Activated T-helper 2 cell treated with anti-CD3 and anti-CD28 coated beads, Interferon-gamma antibody, Interleukin-2, Interleukin-4, amounts not matched to agents 10 μg/mL and 5 μg/mL and 100 μg/mL, durations not matched to agents 14 hours and 24 hours and 36 hours (primary cell): Measurements from ENCODE around the gene SF3B5. TPM values are rescaled to one million over a fixed set of nuclear protein-coding genes. Genes with fewer than 3 reads are reported as not detected.
A peak's percentile ranks its signal among the peaks of the same experiment; 100 is the strongest.
"Not testable (repeated sequence)": the region's sequence is repeated elsewhere in the genome, so short reads cannot be mapped to it uniquely, and the experiment has no call there.

ENCODE experiments used
- DNase-seq: peaks from one replicate; pipeline ENCODE4 v3.0.0; 2021; ENCODE audit warnings: low spot score
- H3K27ac Mint-ChIP-seq: one replicate; pipeline ENCODE4 v1.8.0; 2021; ENCODE audit warnings: mixed read lengths
- H3K27me3 Mint-ChIP-seq: one replicate; pipeline ENCODE4 v1.8.0; 2021; ENCODE audit warnings: low read depth, mixed read lengths
- H3K36me3 Mint-ChIP-seq: one replicate; pipeline ENCODE4 v1.8.0; 2021; ENCODE audit warnings: low read depth, mixed read lengths
- H3K4me1 Mint-ChIP-seq: one replicate; pipeline ENCODE4 v1.8.0; 2021; ENCODE audit warnings: low read depth, mixed read lengths
- H3K4me3 Mint-ChIP-seq: one replicate; pipeline ENCODE4 v1.8.0; 2021; ENCODE audit warnings: low read depth, mild to moderate bottlenecking, moderate library complexity, mixed read lengths
- H3K9me3 Mint-ChIP-seq: one replicate; pipeline ENCODE4 v1.8.0; 2021; ENCODE audit warnings: mixed read lengths
- intact Hi-C: fragments of 100-400 bp; cut with micrococcal nuclease; formaldehyde crosslinking; loops from one replicate; pipeline ENCODE4 v1.15.1; 2023
- total RNA-seq: library from RNA; stranded (reverse); gene quantifications from 2 replicates; pipeline ENCODE4 v1.2.3, GENCODE V29; 2022

Gene SF3B5
- total RNA-seq, 1 donor from 2014 or later = 207 TPM

DNA sequence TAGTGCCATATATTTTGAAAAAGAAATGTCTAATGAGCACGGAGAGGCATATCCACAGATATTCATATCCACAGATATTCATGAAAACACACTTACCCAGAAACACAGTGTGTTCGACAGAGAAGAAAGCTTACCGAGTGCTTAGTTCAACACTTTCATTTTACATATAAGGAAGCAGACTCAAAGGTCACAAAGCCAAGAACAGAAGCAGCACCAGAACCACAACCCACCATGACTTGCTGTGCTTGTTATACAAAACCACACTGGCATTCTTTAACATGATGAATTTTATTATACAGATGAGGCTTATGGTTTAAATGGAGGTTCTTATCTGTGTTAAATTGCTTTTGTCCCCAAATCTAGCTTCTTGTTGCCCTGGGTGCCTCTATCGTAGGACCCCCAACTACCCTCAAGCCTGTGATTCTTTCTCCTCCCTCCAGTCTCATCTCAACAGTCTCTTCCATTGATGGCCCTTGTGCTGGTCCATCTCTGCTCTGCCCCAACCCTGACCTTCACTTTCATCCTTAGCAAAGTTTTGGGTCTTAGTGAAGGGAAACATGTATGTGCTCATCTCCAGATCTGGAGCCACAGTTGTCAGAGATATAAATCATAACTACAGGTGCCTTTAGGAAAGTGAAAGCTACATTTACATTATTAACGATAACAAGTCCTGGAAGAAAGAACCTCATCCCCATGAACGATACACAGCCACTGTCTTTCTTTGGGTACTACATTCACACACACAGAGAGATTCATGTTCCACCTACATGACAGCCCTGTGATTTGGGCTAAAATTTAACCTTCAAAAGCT is 40.0 kb downstream of the SF3B5 start:
- Mint-ChIP-seq H3K36me3 (peaks cover 6% of the 10 kb centered on the region), H3K27ac (peak overlapping the region; percentile 94), H3K9me3 (no peaks in the 10 kb centered on the region), H3K27me3 (no peaks in the 10 kb centered on the region), H3K4me3 (peak overlapping the region; percentile 75), H3K4me1 (peaks cover 40% of the 10 kb centered on the region)
- peak; percentile 36 for DNase-seq
- intact Hi-C loops = loop anchor here (1.0 to 5.0 kb wide), 6 partner anchors 8 to 508 kb away; partner anchors contain the start of genes SF3B5 and UTRN

DNA sequence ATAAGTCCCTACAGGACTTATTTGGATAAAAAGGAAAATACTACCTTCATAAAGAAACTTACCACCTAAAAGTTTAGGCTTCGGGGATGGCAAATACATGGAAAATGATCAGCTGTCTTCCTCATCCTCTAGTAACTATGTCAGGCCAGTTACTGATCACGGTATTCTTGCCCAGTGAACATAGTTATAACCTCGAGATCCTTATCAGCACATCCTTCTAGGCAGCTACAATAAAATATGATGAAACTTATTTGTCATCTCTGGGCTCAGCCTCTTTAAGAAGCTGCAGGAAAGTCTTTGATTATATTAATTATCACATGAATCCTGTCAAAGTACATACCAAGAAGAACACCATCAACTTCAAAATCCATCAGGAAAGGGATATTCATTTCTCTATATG is 41.8 kb downstream of the SF3B5 start:
- peaks cover 10% of the 10 kb centered on the region for H3K36me3 Mint-ChIP-seq
- no peak overlapping the region for H3K4me3 Mint-ChIP-seq
- no peaks in the 10 kb centered on the region for H3K27me3 Mint-ChIP-seq
- intact Hi-C loops = no loop called here
- no peak for DNase-seq
- H3K9me3 Mint-ChIP-seq = peaks cover 9% of the 10 kb centered on the region
- no peak overlapping the region for H3K27ac Mint-ChIP-seq
- peaks cover 40% of the 10 kb centered on the region for H3K4me1 Mint-ChIP-seq

DNA sequence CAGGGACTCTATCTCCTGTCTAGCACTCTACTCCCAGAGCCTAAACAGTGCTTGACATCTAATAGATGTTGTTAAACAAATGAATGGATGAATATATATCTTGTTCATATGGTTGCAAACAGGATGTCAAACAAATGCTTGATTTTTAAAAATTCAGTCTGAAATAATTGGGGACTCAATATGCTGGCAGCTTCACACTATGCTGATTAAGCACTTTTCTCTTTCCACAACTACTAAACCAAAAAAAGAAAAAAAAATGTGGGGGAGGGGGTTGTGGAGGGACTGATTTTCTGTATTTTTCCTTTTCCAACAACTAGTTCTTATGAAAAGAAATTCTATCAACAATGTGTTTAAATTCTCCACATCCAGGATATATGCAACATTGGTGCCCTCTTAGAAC is 42.9 kb downstream of the SF3B5 start:
- DNase-seq = no peak
- H3K4me1 Mint-ChIP-seq = peaks cover 39% of the 10 kb centered on the region
- no peak overlapping the region for H3K4me3 Mint-ChIP-seq
- H3K27ac Mint-ChIP-seq = no peak overlapping the region
- intact Hi-C loops = no loop called here
- H3K9me3 Mint-ChIP-seq = peaks cover 16% of the 10 kb centered on the region
- no peaks in the 10 kb centered on the region for H3K27me3 Mint-ChIP-seq
- H3K36me3 Mint-ChIP-seq = peaks cover 14% of the 10 kb centered on the region

DNA sequence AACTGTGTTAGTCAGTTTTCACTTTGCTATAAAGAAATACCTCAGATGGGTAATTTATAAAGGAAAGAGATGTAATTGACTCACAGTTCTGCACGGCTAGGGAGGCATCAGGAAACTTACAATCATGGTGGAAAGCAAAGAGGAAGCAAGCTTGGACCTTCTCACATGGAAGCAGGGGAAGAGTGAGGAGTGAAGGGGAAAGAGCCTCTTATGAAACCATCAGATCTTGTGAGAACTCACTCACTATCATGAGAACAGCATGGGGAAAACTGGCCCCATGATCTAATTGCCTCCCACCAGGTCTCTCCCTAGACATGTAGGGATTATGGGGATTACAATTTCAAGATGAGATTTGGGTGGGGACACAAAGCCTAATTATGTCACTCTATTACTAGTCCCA is 46.0 kb downstream of the SF3B5 start:
- Mint-ChIP-seq H3K36me3 (peaks cover 14% of the 10 kb centered on the region), H3K9me3 (peaks cover 20% of the 10 kb centered on the region)

DNA sequence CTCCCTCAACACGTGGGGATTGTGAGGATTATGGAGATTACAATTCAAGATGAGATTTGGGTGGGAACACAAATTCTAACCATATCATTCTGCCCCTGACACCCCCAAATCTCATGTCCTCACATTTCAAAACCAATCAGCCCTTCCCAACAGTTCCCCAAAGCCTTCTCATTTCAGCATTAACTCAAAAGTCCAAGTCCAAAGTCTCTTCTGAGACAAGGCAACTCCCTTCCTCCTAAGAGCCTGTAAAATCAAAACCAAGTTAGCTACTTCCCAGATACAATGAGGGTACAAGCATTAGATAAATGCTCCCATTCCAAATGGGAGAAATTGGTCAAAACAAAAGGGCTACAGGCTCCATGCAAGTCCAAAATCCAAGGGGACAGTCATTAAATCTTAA is 47.7 kb downstream of the SF3B5 start:
- Mint-ChIP-seq H3K27ac (no peak overlapping the region), H3K27me3 (no peaks in the 10 kb centered on the region), H3K9me3 (peaks cover 28% of the 10 kb centered on the region), H3K4me3 (no peak overlapping the region), H3K4me1 (peaks cover 10% of the 10 kb centered on the region), H3K36me3 (peaks cover 14% of the 10 kb centered on the region)
- intact Hi-C loops = no loop called here
- no peak for DNase-seq

More for the DNA sequence above, 46.0 kb downstream of the SF3B5 start:
- Mint-ChIP-seq H3K4me3 (no peak overlapping the region), H3K27me3 (no peaks in the 10 kb centered on the region), H3K27ac (no peak overlapping the region), H3K4me1 (peaks cover 21% of the 10 kb centered on the region)
- intact Hi-C loops = no loop called here
- DNase-seq = no peak

DNA sequence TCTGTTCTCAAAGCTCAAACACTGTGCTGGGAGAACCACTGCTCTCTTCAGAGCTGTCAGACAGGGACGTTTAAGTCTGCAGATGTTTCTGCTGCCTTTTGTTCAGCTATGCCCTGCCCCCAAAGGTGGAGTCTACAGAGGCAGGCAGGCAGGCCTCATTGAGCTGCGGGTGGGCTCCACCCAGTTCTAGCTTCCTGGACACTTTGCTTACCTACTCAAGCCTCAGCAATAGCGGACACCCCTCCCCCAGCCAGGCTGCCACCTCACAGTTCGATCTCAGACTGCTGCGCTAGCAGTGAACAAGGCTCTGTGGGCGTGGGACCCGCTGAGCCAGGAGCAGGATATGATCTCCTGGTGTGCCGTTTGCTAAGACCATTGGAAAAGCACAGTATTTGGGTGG is 48.7 kb downstream of the SF3B5 start:
- H3K36me3 Mint-ChIP-seq = peaks cover 12% of the 10 kb centered on the region
- intact Hi-C loops = not testable (repeated sequence)

DNA sequence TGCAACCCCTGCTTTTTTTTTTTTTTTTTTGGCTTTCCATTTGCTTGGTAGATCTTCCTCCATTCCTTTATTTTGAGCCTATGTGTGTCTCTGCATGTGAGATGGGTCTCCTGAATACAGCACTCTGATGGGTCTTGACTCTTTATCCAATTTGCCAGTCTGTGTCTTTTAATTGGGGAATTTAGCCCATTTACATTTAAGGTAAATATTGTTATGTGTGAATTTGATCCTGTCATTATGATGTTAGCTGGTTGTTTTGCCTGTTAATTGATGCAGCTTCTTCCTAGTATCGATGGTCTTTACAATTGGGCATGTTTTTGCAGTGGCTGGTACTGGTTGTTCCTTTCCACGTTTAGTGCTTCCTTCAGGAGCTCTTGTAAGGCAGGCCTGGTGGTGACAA is 50.4 kb downstream of the SF3B5 start:
- H3K9me3 Mint-ChIP-seq = peaks cover 28% of the 10 kb centered on the region
- DNase-seq, H3K36me3 Mint-ChIP-seq, H3K4me3 Mint-ChIP-seq, H3K27me3 Mint-ChIP-seq, H3K4me1 Mint-ChIP-seq, intact Hi-C loops, H3K27ac Mint-ChIP-seq: not testable (repeated sequence)

More for the DNA sequence above, 48.7 kb downstream of the SF3B5 start:
- H3K4me1 Mint-ChIP-seq, H3K27me3 Mint-ChIP-seq, H3K27ac Mint-ChIP-seq, DNase-seq, H3K4me3 Mint-ChIP-seq: not testable (repeated sequence)
- H3K9me3 Mint-ChIP-seq = peaks cover 28% of the 10 kb centered on the region

Other genes with a start within 250 kb of the SF3B5 start
- not detected in 2 replicates for gene ZC2HC1B, start 231.1 kb downstream of the SF3B5 start, total RNA-seq
- gene PLAGL1, start 87.3 kb downstream of the SF3B5 start, total RNA-seq = 15.1 and 15.7 TPM in 2 replicates
- gene STX11, start 54.9 kb upstream of the SF3B5 start, total RNA-seq = 19.2 and 19.7 TPM in 2 replicates
- gene UTRN, start 189.8 kb upstream of the SF3B5 start, total RNA-seq = 48.6 and 54.6 TPM in 2 replicates